HepG2 (cell line): ENCODE data around the gene TUBGCP6. TPM values are rescaled to one million over a fixed set of nuclear protein-coding genes. Genes with fewer than 3 reads are reported as not detected.

Experiments used
- DMAP1 ChIP-seq: IDR thresholded peaks from 2 replicates; pipeline ENCODE4 v1.6.1; 2016
- ELF3 ChIP-seq: IDR thresholded peaks from 2 replicates; pipeline ENCODE4 v1.6.1; 2016; ENCODE audit warnings: missing genetic modification reagents, missing compliant biosample characterization
- KIAA2018 ChIP-seq: sonication (generic); formaldehyde crosslinking; IDR thresholded peaks from 2 replicates; pipeline ENCODE4 v1.5.0; 2020; ENCODE audit warnings: mild to moderate bottlenecking, missing genetic modification reagents, borderline replicate concordance
- NFE2L2 ChIP-seq: fragments of 150-350 bp; IDR thresholded peaks from 2 replicates; pipeline ENCODE4 v1.6.1; 2014; ENCODE audit warnings: low read length
- NPAS2 ChIP-seq: sonication (generic); formaldehyde crosslinking; IDR thresholded peaks from 2 replicates; pipeline ENCODE4 v1.8.0; 2022; ENCODE audit warnings: mild to moderate bottlenecking, missing genetic modification reagents, borderline replicate concordance
- RNF219 ChIP-seq: sonication (generic); formaldehyde crosslinking; IDR thresholded peaks from 2 replicates; pipeline ENCODE4 v1.5.0; 2020; ENCODE audit warnings: mild to moderate bottlenecking, missing genetic modification reagents
- TFDP2 ChIP-seq: sonication (generic); formaldehyde crosslinking; IDR thresholded peaks from 2 replicates; pipeline ENCODE4 v1.4.0; 2020; ENCODE audit warnings: missing genetic modification reagents
- USF2 ChIP-seq, 2 experiments: sonication (generic) in 1 of 2; formaldehyde crosslinking in 1 of 2; IDR thresholded peaks; 2 replicates each; pipeline versions ENCODE4 v1.5.1 to v1.6.1; 2011 to 2020; ENCODE audit warnings: borderline replicate concordance in 1 of 2, low read depth in 1 of 2, low read length in 1 of 2, mild to moderate bottlenecking in 1 of 2, missing genetic modification reagents in 1 of 2, moderate library complexity in 1 of 2
- ZFP62 ChIP-seq: sonication (generic); formaldehyde crosslinking; IDR thresholded peaks from 2 replicates; pipeline ENCODE4 v1.4.0; 2020; ENCODE audit warnings: missing genetic modification reagents
- ZFP82 ChIP-seq: sonication (generic); formaldehyde crosslinking; IDR thresholded peaks from 2 replicates; pipeline ENCODE4 v1.5.1; 2020; ENCODE audit warnings: mild to moderate bottlenecking, missing genetic modification reagents, borderline replicate concordance
- ZNF570 ChIP-seq: sonication (generic); formaldehyde crosslinking; IDR thresholded peaks from 2 replicates; pipeline ENCODE4 v1.4.0; 2020; ENCODE audit warnings: mild to moderate bottlenecking, missing genetic modification reagents, borderline replicate concordance
- ZNF598 ChIP-seq: sonication (generic); formaldehyde crosslinking; IDR thresholded peaks from 2 replicates; pipeline ENCODE4 v1.5.1; 2020; ENCODE audit warnings: mild to moderate bottlenecking, missing genetic modification reagents, borderline replicate concordance
- polyA plus RNA-seq, 8 experiments: library from polyadenylated mRNA; depleted of rRNA in 3 of 8; stranded (reverse) in 7 of 8; unstranded in 1 of 8; fragments of >200 nt; fragmentation: Illumina TruSeq in 4 of 8; extraction: Trizol in 4 of 8; gene quantifications; 2 replicates each; pipeline versions ENCODE4 v1.2.1 to v1.2.3, GENCODE V29; 2011 to 2016; ENCODE audit warnings: low read depth in 4 of 8, missing spikeins in 1 of 8, mixed read lengths in 1 of 8; ENCODE audit not compliant: insufficient read depth in 1 of 8
- total RNA-seq, 5 experiments: library from RNA; depleted of rRNA; stranded (reverse); fragments of >200 nt; fragmentation: Illumina TruSeq; extraction: Trizol; gene quantifications; 2 replicates each; pipeline ENCODE4 v1.2.3, GENCODE V29; 2016; ENCODE audit warnings: low read depth in 1 of 5

Gene TUBGCP6
- total and polyA plus RNA-seq, 2 of the 13 experiments (the other 11 are each of a cell fraction or from before 2014, with no cell fraction given) = 14.6 to 15.7 TPM

GRCh38 chr22:50293441-50294318, 48.9 kb upstream of the TUBGCP6 start (continued):
- peak; percentile 25; the same call in 1 of the 2 replicates for TF ChIP-seq USF2 (IDR thresholded peaks at IDR 0.05; ENCODE audit: low read depth, low read length)
- TF ChIP-seq USF2 (CRISPR knock-in tag; IDR thresholded peaks at IDR 0.05; ENCODE audit: borderline replicate concordance) = 0 out of 2 replicates have a peak, but pooled peaks have one; percentile 44
- no peak for TF ChIP-seq TFDP2 (CRISPR knock-in tag)
- no peak for TF ChIP-seq NPAS2 (CRISPR knock-in tag)
- no peak for TF ChIP-seq KIAA2018
- no peak for TF ChIP-seq ZFP62
- TF ChIP-seq ELF3 (CRISPR knock-in tag) = peak; percentile 99
- TF ChIP-seq ZNF570 (CRISPR knock-in tag) = no peak
- peak; percentile 79 for TF ChIP-seq DMAP1 (CRISPR knock-in tag)
- TF ChIP-seq ZFP82 (CRISPR knock-in tag) = 0 out of 2 replicates have a peak, but pooled peaks have one; percentile 81
- TF ChIP-seq ZNF598 = no peak; the same call in 1 of the 2 replicates
- TF ChIP-seq RNF219 (CRISPR knock-in tag) = no peak
- no peak for TF ChIP-seq NFE2L2
